Medulla oblongata (tissue), 1 donor: Measurements from ENCODE around the gene TMTC2.
A peak's percentile ranks its signal among the peaks of the same experiment; 100 is the strongest.
"Not testable (repeated sequence)": the region's sequence is repeated elsewhere in the genome, so short reads cannot be mapped to it uniquely, and the experiment has no call there.

Experiments used
- DNase-seq: peaks from one replicate; pipeline ENCODE4 v3.0.0-alpha.2; 2015; ENCODE audit errors: extremely low spot score

TMTC2 gene

DNA sequence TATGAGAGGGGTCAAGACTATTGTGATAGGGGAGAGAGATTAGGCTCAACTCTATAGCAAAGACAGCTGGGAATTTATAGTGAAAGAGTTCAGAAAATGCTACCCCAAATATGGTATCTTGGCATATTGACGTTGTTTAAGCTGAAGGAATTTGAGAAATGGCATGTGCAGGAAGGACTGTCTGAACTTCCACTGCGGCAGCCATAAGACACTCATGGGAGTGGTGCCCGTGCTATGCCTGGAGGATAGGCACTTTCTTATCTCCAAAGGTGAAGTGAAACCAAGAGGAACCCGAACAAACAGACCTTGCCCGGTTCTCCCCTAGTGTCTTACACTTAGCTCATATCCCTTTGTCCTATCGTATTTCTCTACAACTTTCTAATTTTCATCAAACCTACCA, 390.3 kb downstream of the TMTC2 start:
- no peak for DNase-seq

DNA sequence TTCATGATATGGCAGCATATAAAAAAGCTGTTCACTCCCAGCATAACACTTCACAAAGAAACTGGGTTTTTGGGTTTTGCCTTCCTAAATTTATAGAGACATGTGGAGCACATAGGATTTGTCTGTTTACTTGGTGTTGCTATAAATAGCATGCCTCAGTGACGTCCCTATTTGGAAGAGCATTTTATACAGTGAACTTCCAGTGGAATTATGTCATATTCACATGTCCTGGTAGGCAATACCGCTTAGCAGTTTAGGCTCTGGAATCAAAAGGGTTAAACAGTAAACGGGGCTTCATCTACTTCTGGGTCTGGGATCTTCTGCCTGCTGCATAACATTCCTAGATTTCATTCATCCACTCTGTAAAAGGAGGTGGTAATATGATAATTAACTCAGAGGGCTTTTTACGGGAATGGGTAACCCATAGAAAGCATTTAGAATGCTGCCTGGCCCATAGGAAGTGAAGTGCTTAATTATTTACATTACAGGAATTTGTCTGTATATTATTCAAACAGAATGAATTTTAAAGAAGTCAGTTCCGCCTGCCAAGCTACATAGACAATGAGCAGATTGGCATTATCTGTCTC, 396.1 kb downstream of the TMTC2 start:
- DNase-seq, result no peak

DNA sequence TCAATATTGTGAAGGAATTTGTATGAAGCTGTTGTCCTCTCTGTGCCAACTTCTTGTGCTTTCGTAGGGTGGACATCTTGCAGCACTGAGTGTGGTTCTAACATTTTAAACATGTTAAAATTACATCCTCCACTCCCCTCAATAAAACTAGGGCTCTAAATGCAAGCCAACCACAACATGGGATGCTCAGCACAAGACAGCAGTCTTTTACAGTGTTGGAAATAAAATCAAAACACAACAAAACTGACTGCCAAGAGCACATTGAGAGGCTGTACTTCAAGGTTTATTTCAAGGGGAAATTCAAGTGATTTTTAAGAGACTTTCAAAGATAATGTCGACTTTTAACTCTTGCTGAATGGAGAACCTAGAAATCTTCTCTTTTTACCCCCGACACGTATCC, 396.9 kb downstream of the TMTC2 start:
- DNase-seq, result no peak

DNA sequence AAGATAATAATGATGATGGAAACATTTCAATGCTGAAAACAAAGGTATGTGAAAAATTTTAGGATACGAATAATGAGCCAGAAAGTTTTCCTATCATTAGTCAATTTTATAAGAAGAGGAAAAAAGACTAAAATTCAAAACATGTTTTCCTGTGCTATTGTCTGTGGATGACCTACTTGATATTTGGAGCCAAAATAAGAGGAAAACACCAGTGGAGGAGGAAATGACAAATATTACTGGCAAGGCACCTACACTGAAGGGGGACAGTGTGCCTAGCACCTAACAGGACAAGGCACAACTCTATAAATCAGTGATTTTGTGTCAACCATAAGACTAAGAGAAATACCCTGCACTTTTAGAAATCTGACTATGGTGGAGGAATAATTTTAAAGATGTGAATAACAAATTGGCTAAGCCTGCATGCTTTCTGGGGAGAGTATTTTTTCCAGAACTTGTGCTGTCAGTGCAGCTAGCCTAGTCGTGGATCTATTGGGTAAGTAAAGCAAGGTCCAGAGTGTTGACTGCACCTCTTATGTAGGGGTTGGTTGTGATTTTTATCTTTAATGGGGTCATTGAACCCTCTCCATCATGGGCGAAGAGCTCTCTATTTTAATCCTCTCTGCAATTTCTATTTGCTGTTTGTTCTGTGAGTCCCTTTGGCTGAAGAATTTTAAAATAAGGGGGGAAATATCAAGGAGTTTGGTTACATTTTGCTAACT, 398.0 kb downstream of the TMTC2 start:
- no peak for DNase-seq

DNA sequence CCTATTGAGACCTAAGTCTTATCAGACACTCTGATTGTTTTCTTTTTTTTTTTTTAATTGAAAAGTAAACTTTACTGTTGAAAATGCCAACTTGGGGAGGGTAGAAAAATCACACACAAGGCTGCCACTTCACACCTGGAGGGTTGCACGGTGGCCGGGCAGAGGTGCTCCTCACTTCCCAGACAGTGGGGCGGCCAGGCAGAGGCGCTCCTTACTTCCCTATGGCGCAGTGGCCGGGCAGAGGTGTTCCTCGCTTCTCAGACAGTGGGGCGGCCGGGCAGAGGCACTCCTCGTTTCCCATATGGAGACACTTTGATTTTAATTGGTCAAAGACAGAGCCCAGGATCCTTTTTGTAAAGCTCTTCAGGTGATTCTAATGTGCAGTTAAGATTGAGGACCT, 399.3 kb downstream of the TMTC2 start:
- DNase-seq, result no peak

DNA sequence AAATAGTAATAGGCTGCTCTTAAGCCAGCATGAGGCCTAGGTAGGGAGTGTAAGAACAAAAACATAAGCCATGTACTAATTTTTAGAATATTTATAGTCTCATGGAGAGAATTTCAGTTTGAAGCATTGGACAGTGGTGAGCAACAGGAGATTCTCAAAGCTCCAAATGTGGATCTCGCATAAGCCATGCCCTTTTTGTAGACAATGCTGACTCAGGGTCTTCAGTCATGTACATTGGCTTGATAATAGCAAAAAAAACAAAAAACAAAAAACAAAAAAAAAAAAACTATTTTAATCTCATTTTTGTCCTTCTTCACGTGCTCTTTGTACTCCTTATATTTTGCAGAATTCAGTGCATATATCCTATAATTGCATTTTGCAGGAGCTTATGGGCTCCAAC, 402.9 kb downstream of the TMTC2 start:
- DNase-seq, result no peak

DNA sequence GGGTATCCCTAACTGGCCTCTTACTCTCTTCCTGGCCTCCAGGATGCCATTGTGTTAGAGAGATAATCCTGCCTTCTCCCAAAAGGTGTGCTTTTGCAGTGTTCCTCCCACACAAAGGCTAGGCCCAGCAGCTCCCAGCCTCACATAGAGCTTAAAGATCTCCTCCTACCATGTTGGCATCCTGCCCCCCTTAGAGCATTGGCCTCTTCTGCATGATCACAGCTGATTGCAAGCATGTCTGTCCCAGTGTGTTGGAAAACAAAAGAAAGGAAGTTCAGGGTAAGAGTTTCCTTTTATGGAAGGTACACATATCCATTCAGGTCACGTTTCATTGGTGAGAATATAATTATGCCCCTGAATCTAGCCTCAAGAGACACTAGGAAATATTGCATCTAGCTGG, 405.4 kb downstream of the TMTC2 start:
- peak; percentile 21 for DNase-seq

DNA sequence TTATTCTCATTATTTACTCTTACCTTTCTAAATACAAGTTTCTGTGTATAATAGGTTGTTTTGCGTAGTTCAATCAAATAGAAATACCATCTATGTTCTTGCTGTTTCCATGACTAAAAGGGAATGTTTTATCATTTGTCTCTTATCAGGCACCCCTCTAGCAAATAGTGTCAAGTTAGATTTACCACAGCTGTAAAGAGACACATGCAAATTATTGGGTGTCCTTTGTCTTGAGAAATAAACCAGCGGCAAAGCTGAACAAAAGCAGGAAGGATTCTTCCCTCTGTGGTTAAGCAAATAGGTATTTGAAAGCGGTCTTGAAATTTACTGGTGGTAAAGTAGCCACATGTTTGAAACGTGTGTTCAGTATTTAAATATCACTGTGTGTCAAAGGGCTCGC, 405.9 kb downstream of the TMTC2 start:
- no peak for DNase-seq

DNA sequence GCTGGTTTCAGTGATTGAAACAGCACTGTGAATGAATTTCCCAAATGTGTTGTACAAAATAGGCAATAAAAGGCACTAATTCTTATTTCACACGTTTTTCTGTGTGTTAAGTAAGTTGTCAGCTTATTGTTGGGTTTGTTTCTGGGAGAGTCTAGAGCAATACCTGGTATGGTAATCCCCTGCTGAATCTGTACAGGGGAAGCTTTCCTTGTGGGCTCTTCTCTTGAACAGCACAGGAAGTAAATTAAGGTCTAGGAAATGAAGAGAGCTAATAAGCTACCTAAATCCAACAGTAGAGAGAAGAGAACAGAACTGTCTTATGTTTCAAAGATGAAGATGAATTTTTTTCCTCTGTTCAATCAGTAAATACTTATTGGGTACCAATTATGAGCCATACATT, 406.7 kb downstream of the TMTC2 start:
- no peak for DNase-seq

DNA sequence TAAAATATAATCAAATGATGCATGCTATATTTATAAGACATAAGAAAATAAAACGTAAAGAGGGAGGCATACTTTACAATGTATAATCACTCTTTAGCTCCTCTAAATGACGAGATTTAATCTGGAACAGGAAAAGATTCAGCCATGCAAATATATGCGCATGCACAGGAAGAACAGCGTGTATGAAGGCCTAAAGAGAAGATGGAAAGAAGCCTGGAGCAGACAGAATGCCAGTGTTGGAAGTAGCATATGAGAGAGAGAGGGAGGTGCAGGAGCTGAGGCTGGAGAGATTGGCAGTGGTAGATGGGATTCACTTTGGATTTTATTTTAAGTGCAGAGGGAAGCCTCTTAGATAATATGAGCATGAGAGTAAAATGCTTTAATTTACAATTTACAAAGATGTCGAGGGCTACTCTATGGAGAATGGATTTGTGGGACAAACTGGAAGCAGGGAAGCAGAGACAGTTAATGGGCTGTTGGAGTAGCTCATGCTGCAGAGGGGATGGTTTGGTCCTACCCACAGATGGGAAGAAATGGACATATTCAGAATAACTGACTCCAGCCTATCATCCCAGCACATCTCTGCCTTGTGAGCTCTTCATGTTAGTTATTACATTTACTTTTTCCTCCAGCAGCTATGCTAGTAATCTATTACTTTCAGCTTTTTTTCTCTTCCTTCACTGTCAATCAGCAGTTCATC, 411.1 kb downstream of the TMTC2 start:
- DNase-seq, result peak; percentile 62

DNA sequence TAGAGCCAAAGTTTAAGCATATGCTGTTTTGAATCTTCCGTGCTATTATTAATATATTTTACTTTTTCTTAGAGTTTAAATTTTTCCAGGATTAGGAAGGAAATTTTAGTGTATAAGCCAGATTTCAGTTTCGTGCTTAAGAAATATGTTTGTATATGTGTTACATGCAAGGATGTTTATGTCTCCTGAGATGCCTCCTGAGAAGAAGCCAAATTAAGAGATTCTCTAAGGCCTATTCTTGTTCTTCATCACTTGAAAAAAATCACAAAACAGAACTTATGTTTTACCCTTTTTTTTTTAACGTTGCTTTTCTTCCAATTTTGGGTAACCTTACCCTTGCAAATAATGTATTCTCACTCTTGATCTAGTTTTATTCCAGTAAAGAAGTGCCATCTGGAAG, 412.7 kb downstream of the TMTC2 start:
- no peak for DNase-seq

DNA sequence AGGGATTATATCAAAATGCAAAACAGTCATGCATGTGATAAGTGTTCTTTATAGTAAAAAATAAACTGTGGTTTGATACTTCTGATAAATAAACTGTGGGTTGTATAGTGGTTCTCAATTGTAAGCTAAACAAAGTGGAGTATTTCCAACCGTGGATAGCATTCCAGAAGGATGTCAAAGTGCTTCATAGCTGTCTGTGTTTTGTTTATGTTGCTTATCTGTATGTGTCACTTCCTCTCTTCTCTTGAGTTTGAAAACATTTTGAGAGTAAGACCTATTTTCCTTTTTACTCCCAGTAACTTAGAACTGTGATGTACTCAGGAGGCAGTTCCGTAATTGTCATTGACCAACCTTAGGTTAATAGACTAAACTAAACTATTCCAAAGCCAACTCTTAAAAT, 415.8 kb downstream of the TMTC2 start:
- no peak for DNase-seq

DNA sequence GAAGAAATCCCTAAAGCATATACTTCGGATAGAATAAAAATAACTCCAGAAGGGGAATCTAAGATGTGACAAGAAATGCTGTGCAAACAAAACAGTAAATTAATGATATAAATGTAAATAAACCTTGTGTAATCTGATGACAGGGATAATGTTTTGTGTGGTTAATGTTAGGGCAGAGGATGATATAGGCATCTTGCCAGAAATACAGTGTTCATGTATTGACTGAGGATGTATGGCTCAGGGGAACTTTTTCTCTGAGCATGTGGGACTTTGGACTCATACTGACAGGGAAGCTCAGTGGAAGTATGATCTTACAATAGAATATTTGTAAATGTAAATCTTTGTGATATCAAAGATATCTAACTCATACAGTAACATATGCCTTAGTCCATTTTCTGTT, 420.2 kb downstream of the TMTC2 start:
- no peak for DNase-seq

DNA sequence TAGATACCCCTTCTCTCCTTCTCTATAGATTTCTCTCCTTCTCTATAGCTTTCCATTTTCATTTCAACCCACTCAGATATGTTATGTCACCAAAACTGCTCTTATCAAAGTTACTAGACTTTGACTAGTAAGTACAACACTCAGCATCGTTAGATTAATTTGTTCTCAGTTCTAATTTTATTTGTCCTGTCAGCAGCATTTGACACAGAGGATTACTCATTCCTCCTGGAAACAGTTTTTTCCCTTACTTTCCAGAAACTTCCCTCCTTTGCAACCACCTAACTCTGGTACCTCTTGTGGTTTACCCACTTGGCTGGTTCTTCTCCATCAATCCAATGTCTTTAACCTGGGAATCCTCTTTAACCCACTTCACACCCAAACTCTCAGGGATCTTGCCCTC, 423.7 kb downstream of the TMTC2 start:
- DNase-seq, result no peak

DNA sequence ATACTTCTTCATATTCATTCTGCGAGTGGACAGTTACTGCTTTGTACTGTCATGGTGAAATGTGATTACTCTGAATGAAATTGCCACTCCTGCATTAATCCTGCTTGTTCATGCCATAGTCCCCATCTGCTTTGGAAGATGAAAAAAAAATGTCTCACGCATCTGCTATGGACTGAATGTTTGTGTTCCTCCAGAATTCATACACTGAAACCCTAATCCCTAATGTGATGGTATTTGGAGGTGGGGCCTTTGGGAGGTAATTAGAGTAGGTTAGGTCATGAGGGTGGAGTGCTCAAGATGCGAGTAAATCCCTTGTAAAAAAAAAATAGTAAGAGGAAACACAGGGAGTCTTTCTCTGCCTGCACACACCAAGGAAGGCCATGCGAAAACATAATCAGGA, 427.2 kb downstream of the TMTC2 start:
- DNase-seq, result no peak

DNA sequence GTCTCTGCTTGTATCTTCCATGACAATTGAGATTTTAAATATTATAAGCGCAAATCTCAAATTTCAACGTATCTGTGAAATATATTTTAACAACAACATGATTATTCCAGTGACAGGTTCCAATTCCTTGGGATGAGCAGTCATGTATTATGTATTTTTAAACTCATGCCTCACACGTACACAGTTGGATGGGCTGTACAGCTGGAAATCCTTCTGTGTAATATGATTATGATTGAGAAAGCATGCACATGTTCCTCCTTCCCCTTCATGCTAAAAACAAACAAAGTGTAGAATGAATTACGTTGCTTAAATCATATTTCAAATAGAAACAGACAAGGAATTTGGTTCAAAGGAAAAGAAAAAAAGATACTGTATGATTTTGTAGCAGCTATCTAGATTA, 428.3 kb downstream of the TMTC2 start:
- no peak for DNase-seq

DNA sequence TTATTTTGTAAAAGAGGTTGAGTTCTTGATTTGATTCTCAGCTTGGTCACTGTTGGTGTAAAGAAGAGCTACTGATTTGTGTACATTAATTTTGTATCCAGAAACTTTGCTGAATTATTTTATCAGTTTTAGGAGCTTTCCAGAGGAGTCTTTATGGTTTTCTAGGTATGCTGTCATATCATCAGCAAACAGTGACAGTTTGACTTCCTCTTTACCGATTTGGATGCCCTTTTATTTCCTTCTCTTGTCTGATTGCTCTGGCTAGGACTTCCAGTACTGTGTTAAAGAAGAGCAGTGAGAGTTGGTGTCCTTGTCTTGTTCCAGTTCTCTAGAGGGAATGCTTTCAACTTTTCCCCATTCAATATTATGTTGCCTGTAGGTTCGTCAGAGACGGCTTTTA, 431.2 kb downstream of the TMTC2 start:
- DNase-seq, result not testable (repeated sequence)

DNA sequence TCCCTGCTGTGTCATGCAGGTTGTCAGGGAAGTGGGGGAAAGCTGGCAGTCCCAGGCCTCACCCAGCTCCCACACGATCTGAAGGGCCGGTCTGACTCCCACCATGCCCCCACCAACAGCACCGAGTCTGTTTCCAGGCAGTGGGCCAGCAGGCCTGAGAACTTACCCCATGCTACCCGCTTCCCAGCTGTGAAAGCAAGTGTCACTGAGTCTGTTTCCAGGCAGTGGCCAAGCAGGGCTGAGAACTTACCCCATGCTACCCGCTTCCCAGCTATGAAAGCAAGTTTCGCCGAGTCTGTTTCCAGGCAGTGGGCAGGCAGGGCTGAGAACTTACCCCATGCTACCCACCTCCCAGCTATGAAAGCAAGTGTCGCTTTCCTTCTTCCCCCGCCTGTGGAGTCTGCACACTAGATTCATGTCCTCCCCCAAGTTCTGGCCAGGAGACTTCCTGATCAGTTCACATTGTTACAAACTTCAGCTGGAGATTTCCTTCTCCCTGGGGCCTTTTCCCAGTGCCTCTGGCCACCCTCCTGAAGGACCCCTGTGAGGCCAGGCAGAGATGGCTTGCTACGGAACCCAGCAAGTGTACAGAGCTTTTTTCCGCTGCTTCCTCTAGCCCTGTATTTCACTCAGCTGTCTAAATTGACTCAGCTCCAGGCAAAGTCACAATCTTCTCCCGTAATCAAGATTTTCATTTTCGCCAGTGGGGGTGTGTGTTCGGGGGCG, 435.4 kb downstream of the TMTC2 start:
- DNase-seq, result peak; percentile 14

DNA sequence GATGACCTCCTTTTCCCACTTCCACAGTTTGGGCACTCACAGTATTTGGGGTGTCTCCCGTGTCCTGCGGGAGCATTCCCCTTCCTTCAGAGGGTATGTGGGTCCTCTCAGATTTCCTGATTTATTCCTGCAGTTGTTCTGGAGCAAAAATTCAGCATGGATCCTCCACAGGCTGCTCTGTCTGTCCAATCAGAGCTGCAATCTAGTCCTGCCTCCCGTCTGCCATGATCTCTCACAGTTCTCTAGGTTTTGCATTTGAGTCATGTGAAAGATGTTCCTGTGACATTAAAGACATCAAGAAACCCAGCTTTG, 435.9 kb downstream of the TMTC2 start:
- no peak for DNase-seq

DNA sequence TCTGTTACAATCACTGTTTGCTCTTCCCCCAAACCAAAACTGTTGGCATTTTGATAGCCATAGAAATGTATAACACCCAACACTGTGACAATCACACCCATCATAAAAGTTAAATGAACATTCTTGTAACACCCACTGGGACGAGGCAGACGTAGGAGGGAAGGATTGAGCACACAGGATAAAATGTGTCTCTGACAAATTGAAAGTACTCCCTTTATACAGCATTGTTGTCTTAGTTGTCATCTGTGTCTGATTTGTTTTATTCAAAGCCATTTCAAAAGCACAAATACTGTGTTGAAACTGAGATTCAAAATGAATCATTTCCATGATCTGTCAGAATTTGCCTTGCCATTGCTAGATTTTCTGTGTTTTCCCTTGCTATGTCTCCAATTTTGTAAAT, 436.3 kb downstream of the TMTC2 start:
- DNase-seq, result no peak

DNA sequence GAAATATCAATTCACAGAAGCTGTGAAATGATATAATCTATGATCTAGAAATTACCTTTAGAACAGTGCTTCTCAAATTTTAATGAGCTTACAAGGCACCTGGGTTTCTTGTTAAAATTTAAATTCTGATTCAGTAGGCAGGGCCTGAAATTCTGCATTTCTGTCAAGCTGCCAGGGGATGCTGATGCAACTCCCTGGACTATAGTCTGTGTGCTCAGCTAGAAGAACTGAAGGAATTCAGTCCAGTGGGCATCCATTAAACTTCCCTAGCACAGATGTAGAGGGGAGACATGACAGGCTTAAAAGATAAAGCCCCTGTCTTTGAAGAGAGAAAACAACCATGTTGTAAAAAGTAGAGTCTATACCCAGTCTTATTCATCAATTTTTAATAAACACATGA, 441.8 kb downstream of the TMTC2 start:
- no peak for DNase-seq

DNA sequence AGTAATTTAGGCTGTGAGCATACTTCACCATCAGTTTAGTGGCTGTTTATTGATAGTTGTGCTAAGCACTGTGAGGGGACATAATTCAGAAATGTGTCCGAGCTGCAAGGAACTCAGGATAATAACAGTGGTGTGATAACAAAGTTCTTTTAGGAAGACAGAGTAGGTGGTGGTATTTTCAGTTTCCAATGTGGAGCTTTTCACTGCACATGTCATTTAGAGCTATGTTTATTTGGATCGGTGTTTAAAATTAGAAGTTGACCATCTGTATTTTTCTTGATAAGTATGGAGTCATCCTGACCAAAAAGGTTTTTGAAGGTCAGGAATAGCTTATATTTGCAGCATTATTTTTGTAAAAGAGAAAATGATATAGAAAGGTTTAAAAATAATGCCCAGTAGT, 443.5 kb downstream of the TMTC2 start:
- DNase-seq, result no peak

DNA sequence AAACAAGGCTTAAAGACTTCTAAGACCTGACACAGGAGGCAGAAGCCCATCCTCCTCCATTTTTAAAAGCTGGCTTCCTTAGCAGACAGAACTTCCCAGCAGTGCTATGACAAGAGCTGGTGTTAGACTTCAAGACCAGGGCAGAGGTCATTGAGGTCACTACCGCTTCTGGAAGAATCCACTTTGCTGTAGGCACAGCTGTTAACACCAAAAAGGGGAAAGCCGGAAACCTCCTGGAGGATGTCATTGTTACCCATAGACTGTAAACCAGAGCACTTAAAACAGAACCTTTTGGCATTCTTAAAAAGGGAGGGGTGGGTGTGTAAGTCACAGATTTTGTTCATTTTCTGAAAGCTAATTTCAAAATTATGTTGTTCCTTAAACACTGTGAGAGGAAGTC, 445.7 kb downstream of the TMTC2 start:
- no peak for DNase-seq
